ENCODE results near the gene PBOV1. TPM values are rescaled to one million over a fixed set of nuclear protein-coding genes. Genes with fewer than 3 reads are reported as not detected.

Gene PBOV1
- total and polyA plus RNA-seq, 9 donors, result not detected

GRCh38 chr6:138242987-138243592, 24.8 kb upstream of the PBOV1 start:
- WGBS, 3 donors, result 89 to 91% (median 90%) methylated on average over 4 of the region's 4 CpGs
- no peak overlapping the region for H3K27ac ChIP-seq
- DNase-seq, result no peak
- H3K36me3 ChIP-seq, result no peaks in the 10 kb centered on the region
- intact Hi-C loops (cut with DNase I), result no loop called here
- no peaks in the 10 kb centered on the region for H3K27me3 ChIP-seq
- H3K4me3 ChIP-seq, result no peak overlapping the region
- no peaks in the 10 kb centered on the region for H3K4me1 ChIP-seq (ENCODE audit: insufficient read depth)
- H3K9me3 ChIP-seq, result no peaks in the 10 kb centered on the region
- TF ChIP-seq CTCF (IDR thresholded peaks at IDR 0.05) (no peak), POLR2A (IDR thresholded peaks at IDR 0.05) (no peak), EP300 (IDR thresholded peaks at IDR 0.05) (no peak)

- WGBS, 3 donors, result 87 to 92% (median 88%) methylated on average over 6 of the region's 6 CpGs
- no peak overlapping the region for H3K27ac ChIP-seq
- no peak for TF ChIP-seq POLR2A (IDR thresholded peaks at IDR 0.05)
- no peak for TF ChIP-seq CTCF (IDR thresholded peaks at IDR 0.05)
These were observed 23.6 kb upstream of the PBOV1 start for GRCh38 chr6:138241934-138242333.

GRCh38 chr6:138241381-138241780, 23.1 kb upstream of the PBOV1 start:
- Histone ChIP-seq H3K27me3 (no peaks in the 10 kb centered on the region), H3K4me3 (no peak overlapping the region), H3K9me3 (no peaks in the 10 kb centered on the region), H3K4me1 (ENCODE audit: insufficient read depth) (no peaks in the 10 kb centered on the region), H3K36me3 (no peaks in the 10 kb centered on the region), H3K27ac (no peak overlapping the region)
- intact Hi-C loops (cut with DNase I), result no loop called here
- DNase-seq, result no peak
- 83 to 90% (median 88%) methylated on average over 3 of the region's 3 CpGs for WGBS, 3 donors
- TF ChIP-seq CTCF (IDR thresholded peaks at IDR 0.05) (no peak), POLR2A (IDR thresholded peaks at IDR 0.05) (no peak), EP300 (IDR thresholded peaks at IDR 0.05) (no peak)

More at GRCh38 chr6:138241934-138242333, 23.6 kb upstream of the PBOV1 start:
- Histone ChIP-seq H3K36me3 (no peaks in the 10 kb centered on the region), H3K9me3 (no peaks in the 10 kb centered on the region), H3K27me3 (no peaks in the 10 kb centered on the region), H3K4me3 (no peak overlapping the region), H3K4me1 (ENCODE audit: insufficient read depth) (no peaks in the 10 kb centered on the region)
- no peak for DNase-seq
- intact Hi-C loops (cut with DNase I), result no loop called here

GRCh38 chr6:138240476-138241245, 22.4 kb upstream of the PBOV1 start:
- H3K9me3 ChIP-seq, result no peaks in the 10 kb centered on the region
- intact Hi-C loops (cut with DNase I), result no loop called here
- H3K4me3 ChIP-seq, result no peak overlapping the region
- no peaks in the 10 kb centered on the region for H3K4me1 ChIP-seq (ENCODE audit: insufficient read depth)
- no peaks in the 10 kb centered on the region for H3K36me3 ChIP-seq
- H3K27me3 ChIP-seq, result no peaks in the 10 kb centered on the region
- 84 to 85% (median 84%) methylated on average over 13 of the region's 13 CpGs for WGBS, 3 donors
- DNase-seq, result no peak
- H3K27ac ChIP-seq, result no peak overlapping the region
- TF ChIP-seq EP300 (IDR thresholded peaks at IDR 0.05), result no peak
- no peak for TF ChIP-seq POLR2A (IDR thresholded peaks at IDR 0.05)

GRCh38 chr6:138239774-138240173, 21.5 kb upstream of the PBOV1 start:
- TF ChIP-seq POLR2A (IDR thresholded peaks at IDR 0.05), result no peak
- no peak for TF ChIP-seq EP300 (IDR thresholded peaks at IDR 0.05)
- Histone ChIP-seq H3K27ac (no peak overlapping the region), H3K4me1 (ENCODE audit: insufficient read depth) (no peaks in the 10 kb centered on the region), H3K9me3 (no peaks in the 10 kb centered on the region), H3K27me3 (no peaks in the 10 kb centered on the region), H3K36me3 (no peaks in the 10 kb centered on the region), H3K4me3 (no peak overlapping the region)
- no peak for DNase-seq
- WGBS, 3 donors, result 85 to 90% (median 88%) methylated on average over 1 of the region's 1 CpG
- intact Hi-C loops (cut with DNase I), result no loop called here
